GM19438 (cell line): ENCODE data around the gene SMIM45.

Source experiments
- ATAC-seq: cut with Tn5 transposase; IDR thresholded peaks from one replicate; pipeline ENCODE4 v1.9.1; 2021; ENCODE audit warnings: low read depth; ENCODE audit not compliant: unreplicated experiment

The SMIM45 gene

GRCh38 chr22:41915035-41915785 lies 36.7 kb upstream of the SMIM45 start, which contains the start of gene SHISA8:
SHISA8 (minus strand) TSS chr22:41915074; CDS start chr22:41914667, 407 bp downstream.
- ATAC-seq: no peak

GRCh38 chr22:41915786-41916493 lies 36.0 kb upstream of the SMIM45 start:
- no peak for ATAC-seq

GRCh38 chr22:41916745-41917358 lies 35.1 kb upstream of the SMIM45 start:
- no peak for ATAC-seq

- ATAC-seq: no peak
Measured at GRCh38 chr22:41917375-41917902, 34.5 kb upstream of the SMIM45 start.

- ATAC-seq: no peak
Measured at GRCh38 chr22:41917903-41918791, 33.8 kb upstream of the SMIM45 start.

- no peak for ATAC-seq
Measured at GRCh38 chr22:41919357-41920224, 32.4 kb upstream of the SMIM45 start.

GRCh38 chr22:41920271-41920976 lies 31.5 kb upstream of the SMIM45 start:
- ATAC-seq: peak; percentile 19

GRCh38 chr22:41922328-41922727 lies 29.6 kb upstream of the SMIM45 start:
- ATAC-seq: no peak

GRCh38 chr22:41922940-41923594 lies 28.9 kb upstream of the SMIM45 start:
- no peak for ATAC-seq

GRCh38 chr22:41923595-41924276 lies 28.2 kb upstream of the SMIM45 start:
- no peak for ATAC-seq

GRCh38 chr22:41925783-41926460 lies 26.0 kb upstream of the SMIM45 start:
- ATAC-seq: no peak

GRCh38 chr22:41927813-41928212 lies 24.1 kb upstream of the SMIM45 start:
- ATAC-seq: no peak

GRCh38 chr22:41928593-41929417 lies 23.1 kb upstream of the SMIM45 start:
- ATAC-seq: no peak

- ATAC-seq: no peak
Measured at GRCh38 chr22:41929418-41929810, 22.5 kb upstream of the SMIM45 start.

GRCh38 chr22:41931701-41932269 lies 20.2 kb upstream of the SMIM45 start:
- ATAC-seq: no peak

GRCh38 chr22:41932353-41932752 lies 19.6 kb upstream of the SMIM45 start:
- ATAC-seq: no peak
